Astrocyte of the cerebellum (primary cell): ENCODE data around the gene TMEM182.

ENCODE experiments used
- DNase-seq: peaks from one replicate; pipeline ENCODE4 v3.0.0-alpha.2; 2011; ENCODE audit warnings: low read depth
- H3K4me3 ChIP-seq: 2 replicates; pipeline ENCODE4 v1.5.1; 2011; ENCODE audit warnings: mild to moderate bottlenecking, low read depth, low read length, moderate library complexity
- CTCF ChIP-seq: IDR thresholded peaks from 2 replicates; pipeline ENCODE4 v1.5.1; 2012; ENCODE audit warnings: low read length, low read depth, moderate library complexity, mild to moderate bottlenecking; ENCODE audit errors: missing control alignments
- in situ Hi-C: cut with HindIII; loops from 2 replicates; pipeline ENCODE4 v1.10.0; 2017; ENCODE audit warnings: low sequenced_read_pairs

The TMEM182 gene

GRCh38 chr2:102784940-102785339 lies 23.1 kb downstream of the TMEM182 start:
- in situ Hi-C loops = no loop called here
- TF ChIP-seq CTCF = no peak
- H3K4me3 ChIP-seq = no peak overlapping the region
- DNase-seq = no peak

GRCh38 chr2:102788216-102788884 lies 26.5 kb downstream of the TMEM182 start:
- no peak for TF ChIP-seq CTCF
- in situ Hi-C loops = no loop called here
- no peak for DNase-seq
- no peak overlapping the region for H3K4me3 ChIP-seq

GRCh38 chr2:102788885-102789260 lies 27.0 kb downstream of the TMEM182 start:
- no peak overlapping the region for H3K4me3 ChIP-seq
- TF ChIP-seq CTCF = no peak
- no peak for DNase-seq
- in situ Hi-C loops = no loop called here

GRCh38 chr2:102789349-102790090 lies 27.7 kb downstream of the TMEM182 start:
- no peak overlapping the region for H3K4me3 ChIP-seq
- no peak for DNase-seq
- TF ChIP-seq CTCF = no peak
- in situ Hi-C loops = no loop called here

GRCh38 chr2:102790091-102790455 lies 28.2 kb downstream of the TMEM182 start:
- no peak overlapping the region for H3K4me3 ChIP-seq
- in situ Hi-C loops = no loop called here
- DNase-seq = no peak
- TF ChIP-seq CTCF = no peak

- TF ChIP-seq CTCF = no peak
Measured at GRCh38 chr2:102792568-102793208, 30.9 kb downstream of the TMEM182 start.

More at GRCh38 chr2:102792568-102793208, 30.9 kb downstream of the TMEM182 start:
- in situ Hi-C loops = no loop called here
- H3K4me3 ChIP-seq = no peak overlapping the region
- DNase-seq = no peak
